Ishikawa (cell line): ENCODE results near the gene ATP10A.

ENCODE experiments used
- CEBPB ChIP-seq: IDR thresholded peaks from 2 replicates; pipeline ENCODE4 v1.6.1; 2012
- CREB1 ChIP-seq: IDR thresholded peaks from 2 replicates; pipeline ENCODE4 v1.6.1; 2012; ENCODE audit warnings: low read depth
- EGR1 ChIP-seq: IDR thresholded peaks from 2 replicates; pipeline ENCODE4 v1.6.1; 2012
- EP300 ChIP-seq: IDR thresholded peaks from 2 replicates; pipeline ENCODE4 v1.6.1; 2012; ENCODE audit warnings: borderline replicate concordance
- FOXM1 ChIP-seq: IDR thresholded peaks from 2 replicates; pipeline ENCODE4 v1.6.1; 2012; ENCODE audit warnings: low read depth, borderline replicate concordance
- MAX ChIP-seq: IDR thresholded peaks from 2 replicates; pipeline ENCODE4 v1.6.1; 2012
- NFIC ChIP-seq: IDR thresholded peaks from 2 replicates; pipeline ENCODE4 v1.6.1; 2012
- RAD21 ChIP-seq: IDR thresholded peaks from 2 replicates; pipeline ENCODE4 v1.6.1; 2012; ENCODE audit warnings: low read depth
- REST ChIP-seq: IDR thresholded peaks from 2 replicates; pipeline ENCODE4 v1.6.1; 2012; ENCODE audit warnings: low read depth, mild to moderate bottlenecking
- TAF1 ChIP-seq: IDR thresholded peaks from 2 replicates; pipeline ENCODE4 v1.6.1; 2012; ENCODE audit warnings: low read depth, mild to moderate bottlenecking
- TCF12 ChIP-seq: IDR thresholded peaks from 2 replicates; pipeline ENCODE4 v1.6.1; 2012; ENCODE audit warnings: low read depth
- TEAD4 ChIP-seq: IDR thresholded peaks from 2 replicates; pipeline ENCODE4 v1.6.1; 2012
- USF1 ChIP-seq: IDR thresholded peaks from 2 replicates; pipeline ENCODE4 v1.6.1; 2012
- YY1 ChIP-seq: IDR thresholded peaks from 2 replicates; pipeline ENCODE4 v1.6.1; 2012; ENCODE audit warnings: low read depth
- ZBTB7A ChIP-seq: IDR thresholded peaks from 2 replicates; pipeline ENCODE4 v1.6.1; 2012; ENCODE audit warnings: low read depth

The ATP10A gene

GRCh38 chr15:25807063-25807462 is 56.1 kb downstream of the ATP10A start:
- no peak for TF ChIP-seq NFIC
- TF ChIP-seq TCF12, result no peak
- no peak for TF ChIP-seq CEBPB
- TF ChIP-seq RAD21, result no peak
- no peak for TF ChIP-seq REST
- TF ChIP-seq MAX, result no peak
- TF ChIP-seq TAF1, result no peak
- TF ChIP-seq EP300, result no peak
- TF ChIP-seq USF1, result no peak
- TF ChIP-seq YY1, result no peak
- no peak for TF ChIP-seq FOXM1
- TF ChIP-seq TEAD4, result no peak
- no peak for TF ChIP-seq EGR1
- TF ChIP-seq CREB1, result no peak
- no peak for TF ChIP-seq ZBTB7A

- no peak for TF ChIP-seq CEBPB
- TF ChIP-seq EGR1, result no peak
- no peak for TF ChIP-seq CREB1
- no peak for TF ChIP-seq REST
- TF ChIP-seq MAX, result no peak
- TF ChIP-seq YY1, result no peak
- no peak for TF ChIP-seq ZBTB7A
- TF ChIP-seq TCF12, result no peak
- TF ChIP-seq TEAD4, result no peak
- no peak for TF ChIP-seq EP300
- TF ChIP-seq RAD21, result no peak
Measured at GRCh38 chr15:25805031-25805430, 58.1 kb downstream of the ATP10A start.

- no peak for TF ChIP-seq CEBPB
- TF ChIP-seq FOXM1, result no peak
- TF ChIP-seq YY1, result no peak
- no peak for TF ChIP-seq USF1
- TF ChIP-seq RAD21, result no peak
- no peak for TF ChIP-seq REST
- TF ChIP-seq NFIC, result no peak
- TF ChIP-seq MAX, result no peak
- TF ChIP-seq EP300, result no peak
- TF ChIP-seq TAF1, result no peak
- no peak for TF ChIP-seq ZBTB7A
- TF ChIP-seq EGR1, result no peak
- TF ChIP-seq CREB1, result no peak
- TF ChIP-seq TEAD4, result no peak
- no peak for TF ChIP-seq TCF12
Measured at GRCh38 chr15:25804451-25804850, 58.7 kb downstream of the ATP10A start.

- TF ChIP-seq YY1 (no peak), EGR1 (no peak), TCF12 (no peak), MAX (no peak), TAF1 (no peak), RAD21 (no peak), ZBTB7A (no peak), USF1 (no peak), EP300 (no peak), FOXM1 (no peak)
Measured at GRCh38 chr15:25803541-25803940, 59.6 kb downstream of the ATP10A start.
